22Rv1 (cell line): ENCODE measurements around the gene PPARG.
"Not testable (repeated sequence)": the region's sequence is repeated elsewhere in the genome, so short reads cannot be mapped to it uniquely, and the experiment has no call there.

Experiments used
- H3K27ac ChIP-seq: fragments of 450-650 bp; 2 replicates; pipeline ENCODE4 v1.5.1; 2017
- CTCF ChIP-seq: fragments of 450-650 bp; IDR thresholded peaks from 2 replicates; pipeline ENCODE4 v1.5.1; 2017; ENCODE audit warnings: mild to moderate bottlenecking
- ZFX ChIP-seq: fragments of 450-650 bp; IDR thresholded peaks from 2 replicates; pipeline ENCODE4 v1.6.1; 2017; ENCODE audit warnings: antibody characterized with exemption, borderline replicate concordance

The PPARG gene

GRCh38 chr3:12456441-12456840, 167.6 kb downstream of the PPARG start:
- no peak for TF ChIP-seq CTCF
- no peak overlapping the region for H3K27ac ChIP-seq

- H3K27ac ChIP-seq = not testable (repeated sequence)
Observed at GRCh38 chr3:12457380-12457779, 168.5 kb downstream of the PPARG start.

GRCh38 chr3:12458901-12459300, 170.0 kb downstream of the PPARG start:
- no peak overlapping the region for H3K27ac ChIP-seq
- TF ChIP-seq ZFX = no peak
- no peak for TF ChIP-seq CTCF

GRCh38 chr3:12460127-12460526, 171.3 kb downstream of the PPARG start:
- TF ChIP-seq ZFX (no peak), CTCF (no peak)
- H3K27ac ChIP-seq = no peak overlapping the region

- TF ChIP-seq ZFX = no peak
- TF ChIP-seq CTCF = no peak
- H3K27ac ChIP-seq = no peak overlapping the region
Observed at GRCh38 chr3:12461097-12461649, 172.3 kb downstream of the PPARG start.

GRCh38 chr3:12462159-12462947, 173.5 kb downstream of the PPARG start:
- H3K27ac ChIP-seq = no peak overlapping the region
- no peak for TF ChIP-seq ZFX
- TF ChIP-seq CTCF = no peak

- H3K27ac ChIP-seq = no peak overlapping the region
- TF ChIP-seq CTCF = no peak
- TF ChIP-seq ZFX = no peak
Observed at GRCh38 chr3:12463686-12464085, 174.8 kb downstream of the PPARG start.

- TF ChIP-seq CTCF = no peak
- TF ChIP-seq ZFX = no peak
- no peak overlapping the region for H3K27ac ChIP-seq
Observed at GRCh38 chr3:12464181-12464580, 175.3 kb downstream of the PPARG start.
